Measurements from ENCODE around the gene MANEAL. TPM values are rescaled to one million over a fixed set of nuclear protein-coding genes. Genes with fewer than 3 reads are reported as not detected.

Gene MANEAL
- total RNA-seq, 2 experiments from 2014 or later, result 1.7 to 1.8 TPM

GRCh38 chr1:37845049-37845646 lies 51.5 kb downstream of the MANEAL start:
- no peak overlapping the region for H3K4me3 Mint-ChIP-seq
- peaks cover 21% of the 10 kb centered on the region for H3K36me3 Mint-ChIP-seq (ENCODE audit: low read depth)
- H3K27ac Mint-ChIP-seq, result no peak overlapping the region
- no peaks in the 10 kb centered on the region for H3K9me3 Mint-ChIP-seq
- CTCF ChIA-PET, result interaction anchor here (1.6 kb wide), 1 partner anchor 14 kb away, joined by 6 read pairs; the partner anchor contains the start of gene MTF1
- POLR2A ChIA-PET, result interaction anchor here (1.2 to 1.5 kb wide), 2 partner anchors 10 to 14 kb away, joined by 3 read pairs; partner anchors contain the start of gene MTF1
- no peaks in the 10 kb centered on the region for H3K27me3 Mint-ChIP-seq
- DNase-seq, result no peak
- peaks cover 29% of the 10 kb centered on the region for H3K4me1 Mint-ChIP-seq

GRCh38 chr1:37845786-37846185 lies 52.1 kb downstream of the MANEAL start:
- POLR2A ChIA-PET, result interaction anchor here (1.2 kb wide), 1 partner anchor 14 kb away, joined by 3 read pairs; the partner anchor contains the start of gene MTF1
- Mint-ChIP-seq H3K4me1 (peaks cover 29% of the 10 kb centered on the region), H3K36me3 (ENCODE audit: low read depth) (peaks cover 21% of the 10 kb centered on the region), H3K27me3 (no peaks in the 10 kb centered on the region), H3K9me3 (no peaks in the 10 kb centered on the region), H3K4me3 (no peak overlapping the region), H3K27ac (no peak overlapping the region)
- CTCF ChIA-PET, result interaction anchor here (0.9 kb wide), 2 partner anchors 14 to 144 kb away, joined by 3 to 5 read pairs; partner anchors contain the start of gene MTF1
- DNase-seq, result no peak

DNA sequence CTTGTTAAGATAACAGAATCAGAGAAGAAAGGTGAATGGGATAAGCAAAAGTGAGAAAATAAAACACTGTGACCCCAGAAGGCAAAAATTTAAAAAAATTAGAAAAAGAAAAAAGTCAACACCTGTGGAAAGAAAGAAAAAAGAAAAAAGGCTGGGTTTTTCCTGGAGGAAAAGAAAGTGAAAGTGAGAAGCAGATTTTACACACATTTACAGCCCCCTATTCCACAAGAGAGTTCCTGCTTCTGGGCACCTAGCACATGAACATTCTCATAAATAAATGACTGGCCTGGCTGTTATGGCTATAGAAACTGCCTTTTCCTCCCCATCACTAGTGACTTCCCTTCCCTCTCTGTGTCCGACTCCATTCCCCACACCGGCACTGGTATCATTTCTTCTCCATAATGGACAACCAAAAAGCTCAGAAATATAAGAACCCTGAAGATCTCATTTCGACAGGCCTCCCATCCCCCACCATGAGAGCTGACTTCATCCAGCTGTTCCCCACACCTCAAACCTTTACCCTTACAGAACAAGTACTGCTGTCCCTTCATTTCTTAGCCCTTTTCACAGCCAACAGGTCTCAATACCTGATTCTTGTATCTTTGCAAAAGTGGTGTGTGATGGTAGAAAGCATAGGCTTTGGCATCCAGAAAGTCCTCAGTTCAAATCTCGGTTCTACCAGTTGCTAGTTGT lies 53.1 kb downstream of the MANEAL start:
- peak overlapping the region; percentile 18 for H3K4me3 Mint-ChIP-seq

GRCh38 chr1:37849480-37849879 lies 55.8 kb downstream of the MANEAL start:
- no peak for DNase-seq
- POLR2A ChIA-PET, result no interaction called here
- Mint-ChIP-seq H3K36me3 (ENCODE audit: low read depth) (peaks cover 30% of the 10 kb centered on the region), H3K27me3 (no peaks in the 10 kb centered on the region), H3K9me3 (no peaks in the 10 kb centered on the region), H3K27ac (no peak overlapping the region), H3K4me3 (no peak overlapping the region), H3K4me1 (peaks cover 35% of the 10 kb centered on the region)
- CTCF ChIA-PET, result interaction anchor here (0.7 kb wide), 1 partner anchor 179 kb away, joined by 3 read pairs; no protein-coding TSS in a partner anchor

More for the DNA sequence above, 53.1 kb downstream of the MANEAL start:
- Mint-ChIP-seq H3K4me1 (peaks cover 29% of the 10 kb centered on the region), H3K9me3 (no peaks in the 10 kb centered on the region), H3K27ac (peak overlapping the region; percentile 18), H3K36me3 (ENCODE audit: low read depth) (peaks cover 21% of the 10 kb centered on the region), H3K27me3 (no peaks in the 10 kb centered on the region)
- CTCF ChIA-PET, result interaction anchor here (0.6 to 1.4 kb wide), 3 partner anchors 13 to 143 kb away, joined by 3 to 6 read pairs (median 4); partner anchors contain the start of gene MTF1
- DNase-seq, result no peak
- POLR2A ChIA-PET, result interaction anchor here (1.2 kb wide), 1 partner anchor 13 kb away, joined by 3 read pairs; the partner anchor contains the start of gene MTF1

DNA sequence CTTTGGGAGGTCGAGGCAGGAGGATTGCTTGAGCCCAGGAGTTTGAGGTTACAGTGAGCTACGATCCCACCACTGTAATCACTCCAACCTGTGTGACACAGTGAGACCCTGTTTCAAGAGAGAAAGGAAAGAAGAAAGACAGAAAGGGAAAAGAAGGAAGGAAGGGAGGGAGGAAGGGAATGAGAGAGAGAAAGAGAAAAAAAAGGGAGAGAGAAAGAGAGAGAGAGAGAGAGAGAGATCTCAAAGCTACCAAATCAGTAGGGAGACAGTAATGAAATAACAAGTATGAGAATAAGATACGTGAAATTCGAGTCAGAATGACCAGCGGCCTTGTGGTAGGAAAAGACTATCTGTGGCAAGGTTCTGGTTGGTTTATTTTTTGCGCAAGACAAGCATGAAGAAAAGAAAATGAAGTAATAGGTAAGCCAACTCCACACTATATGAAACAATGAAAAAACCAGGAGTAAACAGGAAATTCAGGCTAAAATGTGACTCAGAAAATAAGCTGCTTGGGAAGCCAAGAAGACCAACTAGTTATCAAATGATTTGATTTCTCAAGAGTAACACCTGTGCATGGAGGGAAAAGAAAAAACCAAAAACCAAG lies 56.8 kb downstream of the MANEAL start:
- H3K4me3 Mint-ChIP-seq, result no peak overlapping the region
- CTCF ChIA-PET, result interaction anchor here (0.7 to 2.4 kb wide), 2 partner anchors 9 to 1711 kb away, joined by 6 to 37 read pairs; partner anchors contain the start of gene MTF1

More for the DNA sequence above, 56.8 kb downstream of the MANEAL start:
- Mint-ChIP-seq H3K4me1 (peaks cover 36% of the 10 kb centered on the region), H3K9me3 (no peaks in the 10 kb centered on the region), H3K27ac (no peak overlapping the region), H3K27me3 (no peaks in the 10 kb centered on the region), H3K36me3 (ENCODE audit: low read depth) (peaks cover 32% of the 10 kb centered on the region)
- POLR2A ChIA-PET, result interaction anchor here (0.9 to 3.1 kb wide), 6 partner anchors 8 to 135 kb away, joined by 3 to 17 read pairs (median 3); partner anchors contain the start of genes C1orf122, MTF1 and YRDC
- no peak for DNase-seq

Other genes starting within 250 kb of the MANEAL start
- gene SNIP1, start 239.6 kb upstream of the MANEAL start, total RNA-seq, result 10 to 100 TPM; 24.2 to 25.9 TPM
- under 1 TPM; 0.13 to 0.18 TPM for gene DNALI1, start 236.9 kb upstream of the MANEAL start, total RNA-seq
- 10 to 100 TPM; 50.6 to 52.8 TPM for gene GNL2, start 197.9 kb upstream of the MANEAL start, total RNA-seq
- not detected for gene RSPO1, start 159.0 kb upstream of the MANEAL start, total RNA-seq
- gene CDCA8, start 101.3 kb upstream of the MANEAL start, total RNA-seq, result 10 to 100 TPM; 73.5 to 73.6 TPM
- gene EPHA10, start 28.7 kb upstream of the MANEAL start, total RNA-seq, result not detected
- 10 to 100 TPM; 17.3 to 18.3 TPM for gene C1orf122, start 13.9 kb downstream of the MANEAL start, total RNA-seq
- 10 to 100 TPM; 16.4 to 16.8 TPM for gene YRDC, start 14.4 kb downstream of the MANEAL start, total RNA-seq
- gene MTF1, start 65.7 kb downstream of the MANEAL start, total RNA-seq, result 10 to 100 TPM; 27.5 to 28.8 TPM
- 10 to 100 TPM; 26.3 to 26.7 TPM for gene INPP5B, start 153.2 kb downstream of the MANEAL start, total RNA-seq
- gene SF3A3, start 196.2 kb downstream of the MANEAL start, total RNA-seq, result 10 to 100 TPM; 72.1 to 74.3 TPM
- 1 to 10 TPM; 9.1 to 9.8 TPM for gene FHL3, start 211.7 kb downstream of the MANEAL start, total RNA-seq
- gene UTP11, start 218.9 kb downstream of the MANEAL start, total RNA-seq, result 10 to 100 TPM; 29.1 to 33.2 TPM